ENCODE data around the gene PTPN23. TPM values are rescaled to one million over a fixed set of nuclear protein-coding genes. Genes with fewer than 3 reads are reported as not detected.

PTPN23 gene
- total RNA-seq, 3 donors from 2014 or later (not counting 1 experiment from before 2014, with no cell fraction given): 49.3 to 73.6 (median 52.0) TPM

GRCh38 chr3:47411696-47412452 lies 31.1 kb downstream of the PTPN23 start:
- no peaks in the 10 kb centered on the region for H3K9me3 ChIP-seq (ENCODE audit: control insufficient read depth, insufficient read depth, low read length)
- no peaks in the 10 kb centered on the region for H3K27me3 ChIP-seq (ENCODE audit: control insufficient read depth, insufficient read depth, low read length)
- Mint-ChIP-seq H3K36me3 (no peaks in the 10 kb centered on the region), H3K4me3 (no peak overlapping the region), H3K4me1 (peaks cover 0 to 5% of the 10 kb centered on the region in 2 donors), H3K9me3 (no peaks in the 10 kb centered on the region), H3K27ac (no peak overlapping the region), H3K27me3 (ENCODE audit: low read depth in 2 of 2) (no peaks in the 10 kb centered on the region)
- no peaks in the 10 kb centered on the region for H3K4me1 ChIP-seq (ENCODE audit: control insufficient read depth, insufficient read depth, low read length)
- H3K4me3 ChIP-seq (ENCODE audit: low read length): no peak overlapping the region
- WGBS (ENCODE audit: insufficient coverage): 95% methylated on average over 24 of the region's 24 CpGs
- peaks cover 85% of the 10 kb centered on the region for H3K36me3 ChIP-seq (ENCODE audit: control insufficient read depth, insufficient read depth, low read length)
- TF ChIP-seq, protein P1, sequence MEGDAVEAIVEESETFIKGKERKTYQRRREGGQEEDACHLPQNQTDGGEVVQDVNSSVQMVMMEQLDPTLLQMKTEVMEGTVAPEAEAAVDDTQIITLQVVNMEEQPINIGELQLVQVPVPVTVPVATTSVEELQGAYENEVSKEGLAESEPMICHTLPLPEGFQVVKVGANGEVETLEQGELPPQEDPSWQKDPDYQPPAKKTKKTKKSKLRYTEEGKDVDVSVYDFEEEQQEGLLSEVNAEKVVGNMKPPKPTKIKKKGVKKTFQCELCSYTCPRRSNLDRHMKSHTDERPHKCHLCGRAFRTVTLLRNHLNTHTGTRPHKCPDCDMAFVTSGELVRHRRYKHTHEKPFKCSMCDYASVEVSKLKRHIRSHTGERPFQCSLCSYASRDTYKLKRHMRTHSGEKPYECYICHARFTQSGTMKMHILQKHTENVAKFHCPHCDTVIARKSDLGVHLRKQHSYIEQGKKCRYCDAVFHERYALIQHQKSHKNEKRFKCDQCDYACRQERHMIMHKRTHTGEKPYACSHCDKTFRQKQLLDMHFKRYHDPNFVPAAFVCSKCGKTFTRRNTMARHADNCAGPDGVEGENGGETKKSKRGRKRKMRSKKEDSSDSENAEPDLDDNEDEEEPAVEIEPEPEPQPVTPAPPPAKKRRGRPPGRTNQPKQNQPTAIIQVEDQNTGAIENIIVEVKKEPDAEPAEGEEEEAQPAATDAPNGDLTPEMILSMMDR (IDR thresholded peaks at IDR 0.05): no peak
- DNase-seq: no peak
- intact Hi-C loops (cut with micrococcal nuclease): no loop called here
- ATAC-seq: no peak
- H3K27ac ChIP-seq (ENCODE audit: low read length): no peak overlapping the region

- Mint-ChIP-seq H3K4me3 (no peak overlapping the region), H3K4me1 (peaks cover 0 to 5% of the 10 kb centered on the region in 2 donors), H3K27me3 (ENCODE audit: low read depth in 2 of 2) (no peaks in the 10 kb centered on the region), H3K36me3 (no peaks in the 10 kb centered on the region), H3K27ac (no peak overlapping the region), H3K9me3 (no peaks in the 10 kb centered on the region)
- no peak for ATAC-seq
- H3K27ac ChIP-seq (ENCODE audit: low read length): no peak overlapping the region
- no peaks in the 10 kb centered on the region for H3K4me1 ChIP-seq (ENCODE audit: control insufficient read depth, insufficient read depth, low read length)
- H3K36me3 ChIP-seq (ENCODE audit: control insufficient read depth, insufficient read depth, low read length): peaks cover 84% of the 10 kb centered on the region
- WGBS (ENCODE audit: insufficient coverage): 92% methylated on average over 5 of the region's 5 CpGs
- TF ChIP-seq, protein P1 (IDR thresholded peaks at IDR 0.05): no peak
- H3K9me3 ChIP-seq (ENCODE audit: control insufficient read depth, insufficient read depth, low read length): no peaks in the 10 kb centered on the region
- no peak for DNase-seq
- H3K4me3 ChIP-seq (ENCODE audit: low read length): no peak overlapping the region
- intact Hi-C loops (cut with micrococcal nuclease): no loop called here
- H3K27me3 ChIP-seq (ENCODE audit: control insufficient read depth, insufficient read depth, low read length): no peaks in the 10 kb centered on the region
These were observed 31.6 kb downstream of the PTPN23 start for GRCh38 chr3:47412453-47412756.

DNA sequence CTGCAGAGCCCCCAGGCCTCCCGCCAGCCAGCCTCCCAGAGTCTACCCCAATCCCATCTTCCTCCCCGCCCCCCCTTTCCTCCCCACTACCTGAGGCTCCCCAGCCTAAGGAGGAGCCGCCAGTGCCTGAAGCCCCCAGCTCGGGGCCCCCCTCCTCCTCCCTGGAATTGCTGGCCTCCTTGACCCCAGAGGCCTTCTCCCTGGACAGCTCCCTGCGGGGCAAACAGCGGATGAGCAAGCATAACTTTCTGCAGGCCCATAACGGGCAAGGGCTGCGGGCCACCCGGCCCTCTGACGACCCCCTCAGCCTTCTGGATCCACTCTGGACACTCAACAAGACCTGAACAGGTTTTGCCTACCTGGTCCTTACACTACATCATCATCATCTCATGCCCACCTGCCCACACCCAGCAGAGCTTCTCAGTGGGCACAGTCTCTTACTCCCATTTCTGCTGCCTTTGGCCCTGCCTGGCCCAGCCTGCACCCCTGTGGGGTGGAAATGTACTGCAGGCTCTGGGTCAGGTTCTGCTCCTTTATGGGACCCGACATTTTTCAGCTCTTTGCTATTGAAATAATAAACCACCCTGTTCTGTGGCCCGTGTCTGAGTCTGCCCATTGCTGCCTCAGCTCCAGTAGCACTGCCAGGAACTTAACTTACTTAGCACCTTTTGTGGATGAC lies 32.2 kb downstream of the PTPN23 start:
- DNase-seq: no peak
- Histone ChIP-seq H3K9me3 (ENCODE audit: control insufficient read depth, insufficient read depth, low read length) (no peaks in the 10 kb centered on the region), H3K36me3 (ENCODE audit: control insufficient read depth, insufficient read depth, low read length) (peaks cover 81% of the 10 kb centered on the region), H3K4me1 (ENCODE audit: control insufficient read depth, insufficient read depth, low read length) (no peaks in the 10 kb centered on the region), H3K27ac (ENCODE audit: low read length) (no peak overlapping the region), H3K4me3 (ENCODE audit: low read length) (no peak overlapping the region), H3K27me3 (ENCODE audit: control insufficient read depth, insufficient read depth, low read length) (no peaks in the 10 kb centered on the region)
- intact Hi-C loops (cut with micrococcal nuclease): no loop called here
- ATAC-seq: no peak
- H3K27ac Mint-ChIP-seq: peak overlapping the region; percentile 56 to 65
- H3K27me3 Mint-ChIP-seq (ENCODE audit: low read depth in 2 of 2): no peaks in the 10 kb centered on the region
- H3K36me3 Mint-ChIP-seq: no peaks in the 10 kb centered on the region
- H3K4me3 Mint-ChIP-seq: no peak overlapping the region
- TF ChIP-seq, protein P1 (IDR thresholded peaks at IDR 0.05): no peak
- WGBS (ENCODE audit: insufficient coverage): 86% methylated on average over 12 of the region's 12 CpGs
- H3K4me1 Mint-ChIP-seq: peaks cover 0 to 5% of the 10 kb centered on the region in 2 donors
- no peaks in the 10 kb centered on the region for H3K9me3 Mint-ChIP-seq

Data from natural killer cell (primary cell).